MCF 10A (cell line): ENCODE results near the gene WDR45B. TPM values are rescaled to one million over a fixed set of nuclear protein-coding genes. Genes with fewer than 3 reads are reported as not detected.

Source experiments
- BruUV-seq: library from RNA; stranded (reverse); fragments of 400-500 nt; replicated peaks from 2 replicates; lab custom pipeline; 2021; lab: Mats Ljungman, UMichigan
- CTCF ChIA-PET: fragments of 300-600 bp; sonication (Branson Sonifier 250); formaldehyde crosslinking; extraction: SDS; loops from one replicate; lab custom pipeline; 2021; ENCODE audit warnings: antibody characterized with exemption, inconsistent platforms; lab: Yijun Ruan, JAX
- POLR2A ChIA-PET: fragments of 300-600, 350-650 bp; sonication (Branson Sonifier 250); formaldehyde crosslinking; extraction: SDS; loops from one replicate; lab custom pipeline; 2020; ENCODE audit warnings: antibody characterized with exemption, inconsistent platforms; lab: Yijun Ruan, JAX
- DNase-seq: peaks from one replicate; pipeline ENCODE4 v3.0.0-alpha.2; 2018; ENCODE audit not compliant: unreplicated experiment
- H3K27ac Mint-ChIP-seq: one replicate; pipeline ENCODE4 v1.8.0; 2022; ENCODE audit warnings: mild to moderate bottlenecking, low read depth, mixed read lengths; ENCODE audit not compliant: unreplicated experiment
- H3K27me3 Mint-ChIP-seq: one replicate; pipeline ENCODE4 v1.8.0; 2022; ENCODE audit warnings: mixed read lengths; ENCODE audit not compliant: insufficient read depth, unreplicated experiment
- H3K36me3 Mint-ChIP-seq: one replicate; pipeline ENCODE4 v1.8.0; 2022; ENCODE audit warnings: mild to moderate bottlenecking, moderate library complexity, mixed read lengths; ENCODE audit not compliant: insufficient read depth, unreplicated experiment
- H3K4me1 Mint-ChIP-seq: one replicate; pipeline ENCODE4 v1.8.0; 2022; ENCODE audit warnings: mixed read lengths; ENCODE audit not compliant: insufficient read depth, unreplicated experiment
- H3K4me3 Mint-ChIP-seq: one replicate; pipeline ENCODE4 v1.8.0; 2022; ENCODE audit warnings: mild to moderate bottlenecking, moderate library complexity, mixed read lengths; ENCODE audit not compliant: unreplicated experiment
- H3K9me3 Mint-ChIP-seq: one replicate; pipeline ENCODE4 v1.8.0; 2022; ENCODE audit warnings: mixed read lengths; ENCODE audit not compliant: unreplicated experiment
- CTCF ChIP-seq: fragments of 200-600 bp; IDR thresholded peaks from one replicate; pipeline ENCODE4 v1.8.0; 2022; ENCODE audit warnings: antibody characterized with exemption, mild to moderate bottlenecking; ENCODE audit not compliant: unreplicated experiment
- intact Hi-C: fragments of 100-400 bp; cut with micrococcal nuclease; formaldehyde crosslinking; loops from 2 replicates; pipeline ENCODE4 v1.14.1; 2022
- total RNA-seq: library from RNA; stranded (reverse); gene quantifications from 2 replicates; pipeline ENCODE4 v1.2.3, GENCODE V29; 2022

WDR45B gene
- total RNA-seq, 1 experiment from 2014 or later = 88.3 TPM

- no TSS peak for BruUV-seq
- no peaks in the 10 kb centered on the region for H3K4me1 Mint-ChIP-seq
- ChIA-PET POLR2A (no interaction called here), CTCF (interaction anchor here (0.6 kb wide), 1 partner anchor 733 kb away, joined by 3 read pairs; no protein-coding TSS in a partner anchor)
- no peak for TF ChIP-seq CTCF
- no peak for DNase-seq
- H3K27ac Mint-ChIP-seq = no peak overlapping the region
- H3K36me3 Mint-ChIP-seq = peaks cover 6% of the 10 kb centered on the region
- H3K9me3 Mint-ChIP-seq = no peaks in the 10 kb centered on the region
- intact Hi-C loops = no loop called here
- no peak overlapping the region for H3K4me3 Mint-ChIP-seq
- H3K27me3 Mint-ChIP-seq = no peaks in the 10 kb centered on the region
These were observed 18.9 kb upstream of the WDR45B start for GRCh38 chr17:82666931-82667667.

- Mint-ChIP-seq H3K9me3 (no peaks in the 10 kb centered on the region), H3K27ac (no peak overlapping the region), H3K36me3 (peaks cover 4% of the 10 kb centered on the region), H3K4me1 (no peaks in the 10 kb centered on the region), H3K27me3 (no peaks in the 10 kb centered on the region), H3K4me3 (no peak overlapping the region)
- no peak for DNase-seq
- no peak for TF ChIP-seq CTCF
- intact Hi-C loops = no loop called here
- no TSS peak for BruUV-seq
- ChIA-PET POLR2A (interaction anchor here (1.0 kb wide), 1 partner anchor 9 kb away, joined by 3 read pairs; no protein-coding TSS in a partner anchor), CTCF (no interaction called here)
These were observed 17.6 kb upstream of the WDR45B start for GRCh38 chr17:82665891-82666290.

- intact Hi-C loops = no loop called here
- H3K27ac Mint-ChIP-seq = no peak overlapping the region
- peaks cover 2% of the 10 kb centered on the region for H3K36me3 Mint-ChIP-seq
- BruUV-seq = no TSS peak
- H3K4me3 Mint-ChIP-seq = no peak overlapping the region
- CTCF ChIA-PET = no interaction called here
- H3K4me1 Mint-ChIP-seq = no peaks in the 10 kb centered on the region
- TF ChIP-seq CTCF = no peak
- H3K9me3 Mint-ChIP-seq = no peaks in the 10 kb centered on the region
- DNase-seq = no peak
- POLR2A ChIA-PET = interaction anchor here (1.0 kb wide), 1 partner anchor 10 kb away, joined by 3 read pairs; no protein-coding TSS in a partner anchor
- no peaks in the 10 kb centered on the region for H3K27me3 Mint-ChIP-seq
These were observed 17.0 kb upstream of the WDR45B start for GRCh38 chr17:82665217-82665616.

- POLR2A ChIA-PET = interaction anchor here (1.0 kb wide), 1 partner anchor 10 kb away, joined by 3 read pairs; no protein-coding TSS in a partner anchor
- CTCF ChIA-PET = interaction anchor here (0.6 kb wide), 1 partner anchor 796 kb away, joined by 3 read pairs; no protein-coding TSS in a partner anchor
- DNase-seq = no peak
- H3K36me3 Mint-ChIP-seq = peaks cover 2% of the 10 kb centered on the region
- H3K4me1 Mint-ChIP-seq = no peaks in the 10 kb centered on the region
- no peak overlapping the region for H3K4me3 Mint-ChIP-seq
- no peaks in the 10 kb centered on the region for H3K27me3 Mint-ChIP-seq
- no peak for TF ChIP-seq CTCF
- intact Hi-C loops = no loop called here
- H3K9me3 Mint-ChIP-seq = no peaks in the 10 kb centered on the region
- no peak overlapping the region for H3K27ac Mint-ChIP-seq
- BruUV-seq = no TSS peak
These were observed 16.5 kb upstream of the WDR45B start for GRCh38 chr17:82664701-82665182.
